K562 (cell line): Measurements from ENCODE around the gene CCDC148. TPM values are rescaled to one million over a fixed set of nuclear protein-coding genes. Genes with fewer than 3 reads are reported as not detected.
A peak's percentile ranks its signal among the peaks of the same experiment; 100 is the strongest.

ENCODE experiments used
- ATAC-seq: fragments of 200-7000 bp; cut with Tn5 transposase; 3 replicates; pipeline ENCODE4 v1.9.1; 2020; ENCODE audit warnings: moderate library complexity
- BruUV-seq: library from RNA; stranded (reverse); fragments of 400-500 nt; replicated peaks from 2 replicates; lab custom pipeline; 2021; lab: Mats Ljungman, UMichigan
- CTCF ChIA-PET: fragments of 300-600 bp; formaldehyde crosslinking; extraction: SDS; loops from one replicate; lab custom pipeline; 2021; ENCODE audit warnings: low intra/inter-chr PET ratio; lab: Yijun Ruan, JAX
- POLR2A ChIA-PET: fragments of 300-600, 350-650 bp; sonication (Branson Sonifier 250); formaldehyde crosslinking; extraction: SDS; loops from one replicate; lab custom pipeline; 2021; ENCODE audit warnings: antibody characterized with exemption, inconsistent platforms; lab: Yijun Ruan, JAX
- DNase-seq, 4 experiments: peaks; one replicate each; pipeline versions ENCODE4 v3.0.0 to v3.0.0-alpha.2; 2011 to 2018; ENCODE audit warnings: low spot score in 3 of 4, mixed read lengths in 3 of 4; ENCODE audit errors: extremely low read depth in 1 of 4
- FAIRE-seq: peaks from 2 replicates; lab custom pipeline; 2011; peaks lifted over from hg19 to GRCh38; lab: Jason Lieb, UNC
- H2AFZ ChIP-seq: 2 replicates; pipeline ENCODE4 v1.6.0; 2011; ENCODE audit warnings: low read depth, low read length, control low read depth, inconsistent platforms
- H3K27ac ChIP-seq: fragments of 200-600 bp; 3 replicates; pipeline ENCODE4 v1.8.0; 2011; ENCODE audit warnings: low read depth, mild to moderate bottlenecking, control low read depth, inconsistent platforms, low read length, moderate library complexity, mixed read lengths; ENCODE audit errors: extremely low read depth
- H3K27me3 ChIP-seq, 2 experiments: fragments of 300-600 bp in 1 of 2; 2 replicates in 1 of 2; 3 replicates in 1 of 2; pipeline versions ENCODE4 v1.6.0 to v1.8.0; 2011; ENCODE audit warnings: inconsistent platforms in 2 of 2, low read length in 2 of 2, mild to moderate bottlenecking in 1 of 2, mixed read lengths in 1 of 2, moderate library complexity in 1 of 2; ENCODE audit not compliant: control insufficient read depth in 2 of 2, insufficient read depth in 2 of 2
- H3K36me3 ChIP-seq: fragments of 300-600 bp; 3 replicates; pipeline ENCODE4 v1.8.0; 2011; ENCODE audit warnings: mild to moderate bottlenecking, low read length, inconsistent platforms; ENCODE audit not compliant: control insufficient read depth, insufficient read depth
- H3K4me1 ChIP-seq, 2 experiments: fragments of 200-600 bp in 1 of 2; replicated peaks in 1 of 2; 2 replicates in 1 of 2; 3 replicates in 1 of 2; pipeline versions ENCODE4 v1.5.1 to v1.8.0; 2011; ENCODE audit warnings: inconsistent platforms in 2 of 2, low read length in 2 of 2, mild to moderate bottlenecking in 1 of 2, mixed read lengths in 1 of 2, moderate library complexity in 1 of 2; ENCODE audit not compliant: control insufficient read depth in 2 of 2, insufficient read depth in 2 of 2
- H3K4me2 ChIP-seq: 2 replicates; pipeline ENCODE4 v1.6.1; 2011; ENCODE audit warnings: low read length, control low read depth, inconsistent platforms, mixed read lengths; ENCODE audit not compliant: insufficient read depth
- H3K4me3 ChIP-seq: fragments of 200-600 bp; sonication (generic), shearing (Covaris generic); 2 replicates; pipeline ENCODE4 v1.5.1; 2016; ENCODE audit warnings: control low read depth, inconsistent platforms
- H3K79me2 ChIP-seq: fragments of 200-600 bp; 3 replicates; pipeline ENCODE4 v1.8.0; 2011; ENCODE audit warnings: low read length, inconsistent platforms; ENCODE audit not compliant: control insufficient read depth, insufficient read depth
- H3K9ac ChIP-seq, 2 experiments: 2 replicates each; pipeline versions ENCODE4 v1.6.0 to v1.6.1; 2011; ENCODE audit warnings: low read depth in 2 of 2, low read length in 2 of 2, control low read depth in 1 of 2, inconsistent platforms in 1 of 2, mild to moderate bottlenecking in 1 of 2, mixed read lengths in 1 of 2; ENCODE audit not compliant: insufficient read depth in 1 of 2
- H3K9me1 ChIP-seq: one replicate; pipeline ENCODE4 v1.6.0; 2011; ENCODE audit warnings: inconsistent platforms, mild to moderate bottlenecking, low read length, moderate library complexity; ENCODE audit not compliant: control insufficient read depth, insufficient read depth
- H3K9me3 ChIP-seq: replicated peaks from 2 replicates; pipeline ENCODE4 v1.5.1; 2011; ENCODE audit warnings: low read depth, low read length, inconsistent platforms; ENCODE audit not compliant: control insufficient read depth, insufficient read depth
- H4K20me1 ChIP-seq: replicated peaks from 2 replicates; pipeline ENCODE4 v1.6.1; 2011; ENCODE audit warnings: low read length, inconsistent platforms, mixed read lengths; ENCODE audit not compliant: control insufficient read depth, insufficient read depth
- DPF2 ChIP-seq: fragments of 450-650 bp; IDR thresholded peaks from 2 replicates; pipeline ENCODE4 v1.6.1; 2016
- GTF2A2 ChIP-seq: IDR thresholded peaks from 2 replicates; pipeline ENCODE4 v1.6.1; 2016; ENCODE audit warnings: mild to moderate bottlenecking, missing genetic modification characterization, missing compliant biosample characterization
- NFIC ChIP-seq: fragments of 450-650 bp; IDR thresholded peaks from 2 replicates; pipeline ENCODE4 v1.6.1; 2017; ENCODE audit warnings: mild to moderate bottlenecking, inconsistent platforms
- NFIX ChIP-seq: fragments of 250-450 bp; sonication (Bioruptor Pico); IDR thresholded peaks from 2 replicates; pipeline ENCODE4 v1.4.0; 2020; ENCODE audit warnings: low read depth, mild to moderate bottlenecking, moderate library complexity
- NFYB ChIP-seq: IDR thresholded peaks from 2 replicates; pipeline ENCODE4 v1.6.1; 2011; ENCODE audit warnings: mild to moderate bottlenecking, moderate library complexity; ENCODE audit not compliant: insufficient read length; ENCODE audit errors: extremely low read depth
- RB1 ChIP-seq: fragments of 450-650 bp; IDR thresholded peaks from 2 replicates; pipeline ENCODE4 v1.6.1; 2017; ENCODE audit warnings: low read depth, mild to moderate bottlenecking
- THAP12 ChIP-seq: fragments of 250-450 bp; sonication (Bioruptor Pico); IDR thresholded peaks from 2 replicates; pipeline ENCODE4 v1.9.0; 2021; ENCODE audit warnings: mild to moderate bottlenecking, inconsistent platforms
- ZHX1 ChIP-seq: fragments of 150-350 bp; conservative IDR thresholded peaks from 2 replicates; pipeline ENCODE4 v1.6.1; 2014; ENCODE audit warnings: low read length
- ZNF76 ChIP-seq: fragments of 250-450 bp; sonication (Bioruptor Pico); IDR thresholded peaks from 2 replicates; pipeline ENCODE4 v1.4.0; 2020; ENCODE audit warnings: mild to moderate bottlenecking, moderate library complexity, borderline replicate concordance
- whole genome bisulfite sequencing: fragments of 100-300 bp; shearing (Covaris generic); methylation state at CpG from one replicate; pipeline ENCODE4 v1.1.6; 2016; ENCODE audit warnings: low coverage, mixed read lengths; ENCODE audit not compliant: insufficient coverage; ENCODE audit errors: missing lambda C conversion rate; 5-methylcytosine and 5-hydroxymethylcytosine counted together
- in situ Hi-C: fragments of 300-500 bp; cut with MboI; formaldehyde crosslinking; loops from 4 replicates; pipeline ENCODE4 v1.15.0; 2018; ENCODE audit warnings: inconsistent platforms, mixed read lengths
- intact Hi-C: fragments of 100-400 bp; cut with micrococcal nuclease; formaldehyde crosslinking; loops from 2 replicates; pipeline ENCODE4 v1.14.2; 2022
- polyA plus RNA-seq, 8 experiments: library from polyadenylated mRNA; depleted of rRNA in 4 of 8; stranded (reverse) in 5 of 8; unstranded in 3 of 8; fragments of >200 nt; fragmentation: Nextera tagmentation in 2 of 8; fragmentation: Illumina TruSeq in 1 of 8; extraction: Ambion mirVana in 2 of 8; extraction: Trizol in 1 of 8; gene quantifications; 2 replicates each; pipeline versions ENCODE4 v1.2.1 to v1.2.3, GENCODE V29; 2011 to 2014; ENCODE audit warnings: inconsistent platforms in 1 of 8, missing spikeins in 1 of 8
- total RNA-seq, 7 experiments: library from RNA; depleted of rRNA in 6 of 7; stranded (reverse); fragments of >200 nt in 6 of 7; fragmentation: Illumina TruSeq in 2 of 7; extraction: Trizol in 2 of 7; gene quantifications; 2 replicates each; pipeline versions ENCODE4 v1.2.1 to v1.2.3, GENCODE V29; 2011 to 2021; ENCODE audit warnings: low replicate concordance in 1 of 7

CCDC148 gene
- total and polyA plus RNA-seq, 9 of the 15 experiments (the other 6 are each of a cell fraction or from before 2014, with no cell fraction given) = 0.10 to 1.4 (median 0.65) TPM

- TF ChIP-seq GTF2A2 (no peak), ZNF76 (CRISPR knock-in tag) (no peak), THAP12 (CRISPR knock-in tag) (no peak), DPF2 (no peak), RB1 (no peak), NFIX (CRISPR knock-in tag) (peak; percentile 26; the same call in 1 of the 2 replicates), NFIC (peak; percentile 76), ZHX1 (no peak), NFYB (no peak)
- Histone ChIP-seq H3K4me1 (no peaks in the 10 kb centered on the region; a peak in 1 of 5 replicates), H3K9ac (no peak overlapping the region), H3K4me2 (no peak overlapping the region), H3K27ac (no peak overlapping the region), H3K4me3 (no peak overlapping the region), H4K20me1 (no peaks in the 10 kb centered on the region), H3K9me1 (no peaks in the 10 kb centered on the region), H3K27me3 (no peaks in the 10 kb centered on the region), H3K79me2 (no peaks in the 10 kb centered on the region), H3K36me3 (no peaks in the 10 kb centered on the region), H2AFZ (no peak overlapping the region; the same call in 1 of the 2 replicates), H3K9me3 (no peaks in the 10 kb centered on the region)
- WGBS = 38% methylated on average over 6 of the region's 6 CpGs
- ATAC-seq = no peak
- no TSS peak for BruUV-seq
- ChIA-PET CTCF (no interaction called here), POLR2A (interaction anchor here (0.6 to 1.3 kb wide), 3 partner anchors 13 to 179 kb away, joined by 3 to 6 read pairs (median 4); no protein-coding TSS in a partner anchor)
- no peak for DNase-seq
- in situ Hi-C loops = no loop called here
- FAIRE-seq = no peak
- intact Hi-C loops = no loop called here
Observed at GRCh38 chr2:158202161-158202815, 254.3 kb downstream of the CCDC148 start.
